Glutamatergic neuron (in vitro differentiated cells): ENCODE results near the gene TGFBR3. TPM values are rescaled to one million over a fixed set of nuclear protein-coding genes. Genes with fewer than 3 reads are reported as not detected.
"Not testable (repeated sequence)": the region's sequence is repeated elsewhere in the genome, so short reads cannot be mapped to it uniquely, and the experiment has no call there.

ENCODE experiments used
- DNase-seq: peaks from one replicate; pipeline ENCODE4 v3.0.0; 2022
- H3K27ac Mint-ChIP-seq: one replicate; pipeline ENCODE4 v1.8.0; 2020; ENCODE audit warnings: mild to moderate bottlenecking, mixed read lengths, inconsistent platforms; ENCODE audit not compliant: unreplicated experiment
- H3K27me3 Mint-ChIP-seq: one replicate; pipeline ENCODE4 v1.8.0; 2020; ENCODE audit warnings: mild to moderate bottlenecking, moderate library complexity, mixed read lengths, inconsistent platforms; ENCODE audit not compliant: unreplicated experiment
- H3K36me3 Mint-ChIP-seq: one replicate; pipeline ENCODE4 v1.8.0; 2020; ENCODE audit warnings: mild to moderate bottlenecking, mixed read lengths, inconsistent platforms; ENCODE audit not compliant: unreplicated experiment
- H3K4me1 Mint-ChIP-seq: one replicate; pipeline ENCODE4 v1.8.0; 2020; ENCODE audit warnings: mild to moderate bottlenecking, low read depth, mixed read lengths, inconsistent platforms; ENCODE audit not compliant: unreplicated experiment
- H3K4me3 Mint-ChIP-seq: one replicate; pipeline ENCODE4 v1.8.0; 2020; ENCODE audit warnings: mild to moderate bottlenecking, mixed read lengths, inconsistent platforms; ENCODE audit not compliant: unreplicated experiment
- H3K9me3 Mint-ChIP-seq: one replicate; pipeline ENCODE4 v1.8.0; 2020; ENCODE audit warnings: mild to moderate bottlenecking, moderate library complexity, mixed read lengths, inconsistent platforms; ENCODE audit not compliant: unreplicated experiment
- CTCF ChIP-seq: fragments of 200-600 bp; sonication (generic); IDR thresholded peaks from one replicate; pipeline ENCODE4 v1.5.0; 2021; ENCODE audit not compliant: partially characterized antibody, unreplicated experiment
- total RNA-seq: library from RNA; stranded (reverse); fragmentation: NEBNext Ultra II Directional; extraction: Animal tissue kit (Norgen Biotek cat#: 25700); gene quantifications from one replicate; pipeline ENCODE4 v1.2.1, GENCODE V29; 2021; ENCODE audit not compliant: unreplicated experiment

Gene TGFBR3
- total RNA-seq, 1 donor from 2014 or later, result 0.98 TPM

DNA sequence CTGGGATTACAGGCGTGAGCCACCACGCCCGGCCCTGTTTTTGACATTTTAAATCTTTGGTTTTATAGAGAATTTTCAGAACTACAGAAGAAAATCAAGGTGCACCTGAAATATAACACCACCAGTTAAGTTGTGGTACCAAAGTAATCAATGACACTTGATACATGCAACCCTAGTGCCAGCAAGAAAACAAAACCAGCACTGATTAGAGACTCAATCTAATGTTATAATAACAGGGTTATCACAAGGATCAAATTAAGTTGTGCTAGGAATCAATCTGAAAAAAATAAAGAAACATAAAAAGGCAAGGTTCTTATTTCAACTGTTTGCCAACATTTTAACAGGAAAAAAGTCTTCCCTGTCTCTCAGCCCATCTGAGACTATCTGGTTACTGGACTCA is 23.8 kb downstream of the TGFBR3 start:
- Mint-ChIP-seq H3K27me3 (no peaks in the 10 kb centered on the region), H3K36me3 (no peaks in the 10 kb centered on the region), H3K27ac (no peak overlapping the region), H3K9me3 (no peaks in the 10 kb centered on the region), H3K4me1 (no peaks in the 10 kb centered on the region), H3K4me3 (no peak overlapping the region)
- no peak for TF ChIP-seq CTCF
- no peak for DNase-seq

DNA sequence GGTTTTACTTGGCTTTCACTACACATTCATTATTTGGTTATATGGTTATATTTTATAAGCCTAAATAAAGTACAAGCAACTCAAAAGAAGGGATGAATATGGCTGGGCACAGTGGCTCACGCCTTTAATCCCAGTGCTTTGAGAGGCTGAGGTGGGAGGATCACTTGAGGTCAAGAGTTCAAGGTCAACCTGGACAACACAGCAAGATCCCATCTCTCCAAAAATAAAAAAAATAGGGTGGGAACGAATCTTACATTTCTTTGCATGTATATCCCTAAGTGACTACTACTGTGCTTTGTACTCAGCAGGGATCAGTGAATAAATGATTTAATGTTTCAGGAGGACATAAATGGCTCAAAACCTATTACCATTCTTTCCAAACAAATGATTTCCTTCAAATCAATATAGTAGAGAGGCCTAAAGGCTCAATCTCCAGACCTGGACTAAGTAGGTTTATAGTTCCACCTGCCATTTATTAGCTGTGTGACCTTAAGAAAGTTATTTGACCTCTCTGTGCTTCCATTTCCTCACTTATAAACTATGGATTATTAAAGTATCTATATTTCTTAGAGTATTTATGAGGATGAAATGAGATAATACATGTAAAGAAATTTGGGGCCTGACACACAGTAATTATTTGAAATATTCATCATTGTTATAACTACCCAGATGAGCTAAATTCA is 28.3 kb downstream of the TGFBR3 start:
- Mint-ChIP-seq H3K4me3 (no peak overlapping the region), H3K9me3 (no peaks in the 10 kb centered on the region), H3K4me1 (no peaks in the 10 kb centered on the region), H3K27ac (no peak overlapping the region), H3K27me3 (no peaks in the 10 kb centered on the region), H3K36me3 (no peaks in the 10 kb centered on the region)
- no peak for TF ChIP-seq CTCF
- DNase-seq, result no peak

- TF ChIP-seq CTCF, result no peak
- Mint-ChIP-seq H3K4me3 (no peak overlapping the region), H3K27ac (no peak overlapping the region), H3K36me3 (no peaks in the 10 kb centered on the region), H3K27me3 (no peaks in the 10 kb centered on the region), H3K4me1 (no peaks in the 10 kb centered on the region), H3K9me3 (no peaks in the 10 kb centered on the region)
- DNase-seq, result no peak
Observed at GRCh38 chr1:91856996-91857395, 29.0 kb downstream of the TGFBR3 start.

DNA sequence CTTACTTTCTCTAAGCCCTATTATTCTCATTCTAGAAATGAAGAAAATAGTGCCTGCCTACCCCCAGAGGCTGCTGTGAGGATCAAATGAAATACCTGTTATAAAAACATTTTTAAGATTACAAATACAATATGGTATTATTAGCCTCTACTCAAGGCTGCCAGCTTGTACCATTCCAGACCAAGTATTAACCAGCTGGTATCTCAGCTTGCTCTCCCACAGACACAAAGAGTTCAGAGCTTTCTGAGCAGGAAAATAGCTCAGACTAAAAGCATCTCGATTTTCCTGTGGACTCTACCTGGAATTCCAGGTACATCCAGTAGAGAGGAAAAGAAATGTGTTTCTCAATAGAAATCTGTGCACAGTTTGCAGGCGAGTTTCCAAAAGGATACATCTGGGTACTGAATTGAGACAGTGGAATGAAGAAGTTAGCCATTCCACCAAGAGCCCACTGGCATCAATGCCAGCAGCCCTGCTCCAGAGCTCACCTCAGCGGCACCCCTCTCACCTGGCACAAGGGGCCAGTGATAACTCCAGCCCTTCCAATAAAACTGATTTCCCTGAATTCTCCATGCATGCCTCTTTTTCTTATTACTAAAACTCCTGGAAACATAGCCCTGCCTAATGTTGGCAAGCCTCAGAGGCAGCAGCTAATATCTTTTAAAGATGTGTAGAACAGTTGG is 31.0 kb downstream of the TGFBR3 start:
- Mint-ChIP-seq H3K36me3 (no peaks in the 10 kb centered on the region), H3K9me3 (no peaks in the 10 kb centered on the region), H3K27me3 (no peaks in the 10 kb centered on the region), H3K4me3 (no peak overlapping the region), H3K4me1 (no peaks in the 10 kb centered on the region), H3K27ac (no peak overlapping the region)
- no peak for TF ChIP-seq CTCF
- no peak for DNase-seq

- DNase-seq, result no peak
Observed at GRCh38 chr1:91853397-91853796, 32.6 kb downstream of the TGFBR3 start.

GRCh38 chr1:91852011-91852410 is 33.9 kb downstream of the TGFBR3 start:
- not testable (repeated sequence) for DNase-seq, H3K4me3 Mint-ChIP-seq, H3K9me3 Mint-ChIP-seq, H3K27me3 Mint-ChIP-seq, H3K36me3 Mint-ChIP-seq, H3K4me1 Mint-ChIP-seq, H3K27ac Mint-ChIP-seq

More at GRCh38 chr1:91853397-91853796, 32.6 kb downstream of the TGFBR3 start:
- no peak for TF ChIP-seq CTCF
- H3K27me3 Mint-ChIP-seq, result no peaks in the 10 kb centered on the region
- H3K36me3 Mint-ChIP-seq, result no peaks in the 10 kb centered on the region
- H3K4me3 Mint-ChIP-seq, result no peak overlapping the region
- H3K9me3 Mint-ChIP-seq, result no peaks in the 10 kb centered on the region
- no peaks in the 10 kb centered on the region for H3K4me1 Mint-ChIP-seq
- H3K27ac Mint-ChIP-seq, result no peak overlapping the region
